GM19043 (cell line): ENCODE results near the gene MVD.
"Not testable (repeated sequence)": the region's sequence is repeated elsewhere in the genome, so short reads cannot be mapped to it uniquely, and the experiment has no call there.

Source experiments
- ATAC-seq: cut with Tn5 transposase; IDR thresholded peaks from one replicate; pipeline ENCODE4 v1.9.1; 2021; ENCODE audit warnings: low read depth; ENCODE audit not compliant: unreplicated experiment

Gene MVD

DNA sequence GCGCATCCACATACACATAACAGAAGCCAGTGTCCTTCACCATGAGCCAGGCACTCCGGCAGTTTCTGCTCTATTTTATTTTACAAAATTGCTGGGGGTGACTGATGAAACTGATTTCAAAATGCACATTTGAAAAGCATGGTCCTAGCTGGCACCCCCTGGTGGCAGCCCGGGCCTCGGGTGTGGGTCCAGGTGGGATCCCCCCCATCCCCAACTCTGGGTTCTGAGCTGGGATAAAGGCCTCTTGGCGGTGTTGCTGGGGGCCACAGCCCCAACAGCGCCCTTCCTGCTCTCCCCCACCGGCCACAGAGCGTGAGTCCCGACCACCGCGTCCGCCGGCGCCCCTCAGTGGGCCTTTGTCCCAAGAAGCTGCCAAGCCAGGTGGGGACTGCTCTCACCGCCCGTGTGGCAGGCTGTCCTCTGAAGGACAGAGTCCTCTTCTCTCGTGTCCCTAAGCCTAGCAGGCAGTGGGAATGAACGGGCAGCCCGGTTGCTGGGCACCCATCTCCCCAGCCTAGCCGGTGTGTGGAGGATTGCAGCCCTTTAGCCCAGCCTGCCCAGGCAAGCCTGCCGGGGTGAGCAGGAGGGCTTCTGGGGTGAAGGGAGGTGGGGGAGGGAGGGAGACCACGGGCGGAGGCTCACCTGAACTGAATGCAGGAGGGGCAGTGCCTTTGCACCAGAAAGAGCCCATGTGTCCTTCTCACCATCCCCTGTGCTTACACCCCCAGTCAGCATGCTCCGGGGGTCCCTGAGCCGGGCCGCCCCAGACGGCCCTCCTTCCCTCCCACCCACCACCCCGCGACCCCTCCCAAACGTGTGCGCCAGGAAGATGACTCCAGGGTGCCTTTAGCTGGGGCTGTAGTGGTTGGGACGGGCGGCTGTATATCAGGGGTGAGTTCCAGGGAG is 22.5 kb upstream of the MVD start:
- no peak for ATAC-seq

DNA sequence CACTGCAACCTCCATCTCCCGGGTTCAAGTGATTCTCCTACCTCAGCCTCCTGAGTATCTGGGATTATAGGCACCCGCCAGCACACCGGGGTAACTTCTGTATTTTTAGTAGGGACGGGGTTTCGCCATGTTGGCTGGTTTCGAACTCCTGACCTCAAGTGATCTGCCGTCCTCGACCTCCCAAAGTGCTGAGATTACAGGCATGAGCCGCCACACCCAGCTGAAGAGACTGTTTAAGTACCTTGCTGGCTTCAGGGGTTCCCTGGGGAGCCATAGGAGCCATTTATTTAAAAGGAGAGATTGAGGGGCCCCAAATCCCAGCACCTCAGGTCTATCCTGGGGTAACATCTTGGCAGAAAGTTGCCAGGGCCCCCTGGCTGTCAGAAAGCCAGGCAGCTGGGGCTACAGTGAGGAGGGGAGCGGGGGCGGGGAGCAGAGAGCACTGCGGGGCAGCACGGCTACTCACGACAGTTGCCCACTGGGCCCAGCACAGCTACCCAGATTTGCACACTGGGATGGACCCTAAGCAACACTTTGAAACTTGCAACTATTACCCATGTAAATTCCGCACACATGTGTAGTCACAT is 21.8 kb upstream of the MVD start:
- no peak for ATAC-seq

DNA sequence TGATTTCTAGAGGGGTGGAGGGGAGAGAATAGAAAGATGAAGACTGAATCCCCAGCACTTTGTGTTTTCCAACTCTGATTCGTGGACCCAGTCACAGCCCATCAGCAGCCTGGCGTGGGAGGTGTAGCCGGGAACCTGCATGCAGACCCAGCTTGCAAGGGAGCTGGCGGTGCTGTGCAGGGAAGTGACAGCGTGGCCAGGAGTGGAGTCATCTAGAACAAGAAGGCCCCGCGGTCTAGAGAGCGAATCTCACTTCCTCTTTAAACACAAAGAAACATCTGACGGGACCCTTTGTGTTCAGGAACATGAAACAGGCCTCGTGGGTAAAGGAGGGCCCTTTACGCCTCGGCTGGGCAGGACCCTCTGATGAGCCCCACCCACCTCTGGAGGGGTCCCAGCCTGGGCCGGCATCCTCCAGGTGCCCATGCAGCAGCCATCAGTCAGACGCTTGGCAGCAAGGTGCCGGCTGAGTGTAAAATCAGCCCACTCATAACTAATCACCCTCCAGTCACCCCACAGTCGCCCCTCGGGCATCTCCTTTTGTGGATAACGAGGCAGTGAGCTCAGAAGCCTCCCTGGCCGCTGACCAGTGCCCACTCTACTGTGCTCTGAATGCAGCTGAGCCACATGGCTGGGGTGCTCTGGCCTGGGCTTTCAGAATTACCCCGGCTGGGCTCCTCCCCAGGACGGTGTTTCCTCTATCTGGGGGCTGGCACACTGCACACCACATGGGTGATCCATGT is 19.0 kb upstream of the MVD start:
- peak; percentile 70 for ATAC-seq

DNA sequence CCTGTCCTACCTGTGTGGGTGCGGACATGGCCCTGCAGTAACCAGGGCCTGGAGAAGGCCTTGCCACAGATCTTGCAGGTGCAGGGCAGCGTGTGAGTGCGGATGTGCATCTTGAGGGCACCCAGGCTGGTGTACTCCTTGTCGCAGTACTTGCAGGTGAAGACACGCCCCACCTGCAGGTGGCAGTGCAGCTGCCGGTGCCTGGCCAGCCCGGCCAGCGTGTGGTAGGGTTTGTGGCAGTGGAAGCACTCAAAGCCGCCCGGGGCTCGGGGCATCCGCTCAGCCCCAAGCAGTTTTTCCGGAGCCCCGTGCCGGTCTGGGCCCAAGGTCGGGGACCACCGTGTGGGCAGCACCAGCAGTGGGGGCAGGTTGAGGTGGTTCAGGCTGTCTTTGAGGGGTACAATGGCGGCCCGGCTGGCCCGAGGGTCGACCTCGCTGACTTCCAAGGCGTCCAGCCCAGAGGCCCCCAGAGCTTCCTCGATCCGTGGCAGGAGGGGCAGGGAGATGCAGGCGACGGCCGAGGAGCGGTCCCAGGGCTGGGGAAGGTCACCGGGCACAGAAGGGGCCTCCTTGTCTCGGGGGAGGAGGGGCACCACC is 18.3 kb upstream of the MVD start:
- ATAC-seq: no peak

DNA sequence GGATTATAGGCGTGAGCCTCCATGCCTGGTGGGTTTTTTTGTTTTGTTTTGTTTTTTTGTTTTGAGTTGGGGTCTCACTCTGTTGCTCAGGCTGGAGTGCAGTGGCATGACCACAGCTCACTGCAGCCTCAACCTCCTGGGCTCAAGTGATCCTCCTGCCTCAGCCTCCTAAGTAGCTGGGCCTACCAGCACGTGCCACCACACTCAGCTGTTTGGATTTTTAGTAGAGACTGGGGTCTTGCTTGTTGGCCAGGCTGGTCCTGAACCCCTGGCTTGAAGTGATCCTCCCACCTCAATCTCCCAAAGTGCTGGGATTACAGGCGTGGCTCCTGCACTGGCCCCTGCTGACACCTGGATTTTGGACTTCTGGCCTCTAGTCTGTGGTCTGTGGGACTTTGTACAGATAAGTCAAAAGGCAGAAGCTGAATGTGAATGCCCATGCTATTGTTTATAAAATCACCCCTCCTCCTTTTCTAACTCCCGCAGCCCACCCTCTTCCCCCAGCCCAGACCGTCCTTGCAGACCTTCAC is 17.7 kb upstream of the MVD start:
- no peak for ATAC-seq

DNA sequence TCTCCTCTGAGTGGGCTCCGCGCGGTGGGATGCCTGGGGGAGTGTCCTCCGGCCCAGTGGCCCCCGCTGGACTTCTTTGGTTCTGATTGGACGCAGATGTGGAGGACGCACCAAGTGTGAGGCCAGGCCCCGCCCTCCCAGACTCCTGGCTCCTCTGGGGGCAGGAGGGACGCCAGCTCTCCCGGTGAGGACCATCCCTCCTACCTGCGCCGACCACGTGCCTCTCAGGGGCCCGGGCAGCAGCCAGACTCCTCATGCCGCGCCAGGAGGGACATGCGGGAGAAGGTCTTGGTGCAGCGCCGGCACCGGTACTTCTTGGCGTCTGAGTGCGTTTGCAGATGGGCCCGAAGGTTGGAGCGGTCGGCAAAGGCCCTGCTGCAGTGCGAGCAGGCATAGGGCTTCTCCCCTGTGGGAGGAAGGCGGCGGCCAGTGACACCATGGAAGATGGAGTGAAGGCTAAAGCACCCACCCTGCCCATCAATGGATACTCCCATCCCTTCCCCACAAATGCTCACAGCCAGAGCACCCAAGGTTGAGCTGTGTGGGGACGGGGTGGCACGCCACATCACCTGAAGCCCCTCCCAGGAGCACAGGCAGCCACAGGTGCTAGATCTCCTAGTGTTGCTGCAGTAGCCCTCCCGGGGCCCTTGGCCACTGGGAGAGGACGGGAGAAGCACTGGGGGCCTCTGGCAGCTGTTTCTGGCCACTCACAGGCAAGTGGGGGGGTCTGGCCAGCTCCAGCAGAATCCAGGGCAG is 15.5 kb upstream of the MVD start:
- ATAC-seq: no peak

DNA sequence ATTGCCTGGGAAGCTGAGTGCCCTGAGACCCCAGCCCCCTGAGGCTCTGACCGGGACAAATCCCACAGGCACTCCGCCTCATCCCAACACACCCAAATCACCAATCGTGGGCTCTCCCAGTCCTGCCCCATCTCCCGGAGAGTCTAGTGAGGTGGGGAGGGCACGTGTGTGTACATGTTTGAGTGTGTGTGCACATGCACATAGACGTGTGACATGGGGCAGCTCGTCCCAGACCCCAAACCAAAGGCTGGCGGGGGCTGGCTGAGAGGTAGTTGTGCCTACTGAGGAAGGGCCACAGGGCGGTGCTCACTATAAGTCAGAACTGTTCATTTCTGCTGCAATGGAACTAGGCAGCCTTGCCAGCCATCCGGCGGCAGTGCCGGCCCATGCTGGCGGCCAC is 14.8 kb upstream of the MVD start:
- no peak for ATAC-seq

DNA sequence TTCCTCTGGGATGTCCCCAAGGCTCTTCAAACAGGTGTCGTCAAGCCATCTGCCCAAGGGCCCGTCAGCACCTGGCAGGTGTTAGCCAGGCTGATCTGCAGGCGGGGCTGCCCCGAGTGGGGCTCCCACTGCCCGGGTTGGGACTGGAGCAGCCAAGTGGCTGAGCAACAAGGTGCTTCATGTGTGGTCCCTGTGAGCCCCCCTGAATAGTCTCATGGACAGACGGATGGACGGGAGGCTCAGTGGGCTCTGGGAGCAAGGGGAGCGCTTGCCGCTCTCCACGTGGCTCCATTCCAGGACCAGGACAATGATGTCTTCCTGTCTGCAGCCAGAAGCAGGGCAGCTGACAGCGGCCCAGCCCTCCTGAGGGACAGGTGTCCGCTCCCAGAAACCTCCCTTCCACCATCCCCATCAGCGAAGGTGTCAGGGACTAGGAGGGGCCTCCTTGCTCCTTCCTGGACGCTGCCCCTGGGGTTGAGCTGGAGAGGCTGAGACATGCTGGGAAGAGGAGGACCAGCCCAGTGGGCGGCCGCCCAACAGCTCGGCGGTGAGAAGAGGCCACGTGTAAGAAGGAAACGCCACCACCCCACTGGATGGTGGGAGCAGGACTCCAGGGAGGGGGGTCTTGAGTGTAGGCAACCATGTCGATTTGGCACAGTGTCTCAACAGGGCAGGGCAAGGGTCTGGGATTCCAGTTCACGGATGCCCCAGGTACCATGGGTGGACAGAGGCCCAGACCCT is 13.8 kb upstream of the MVD start:
- ATAC-seq: no peak

DNA sequence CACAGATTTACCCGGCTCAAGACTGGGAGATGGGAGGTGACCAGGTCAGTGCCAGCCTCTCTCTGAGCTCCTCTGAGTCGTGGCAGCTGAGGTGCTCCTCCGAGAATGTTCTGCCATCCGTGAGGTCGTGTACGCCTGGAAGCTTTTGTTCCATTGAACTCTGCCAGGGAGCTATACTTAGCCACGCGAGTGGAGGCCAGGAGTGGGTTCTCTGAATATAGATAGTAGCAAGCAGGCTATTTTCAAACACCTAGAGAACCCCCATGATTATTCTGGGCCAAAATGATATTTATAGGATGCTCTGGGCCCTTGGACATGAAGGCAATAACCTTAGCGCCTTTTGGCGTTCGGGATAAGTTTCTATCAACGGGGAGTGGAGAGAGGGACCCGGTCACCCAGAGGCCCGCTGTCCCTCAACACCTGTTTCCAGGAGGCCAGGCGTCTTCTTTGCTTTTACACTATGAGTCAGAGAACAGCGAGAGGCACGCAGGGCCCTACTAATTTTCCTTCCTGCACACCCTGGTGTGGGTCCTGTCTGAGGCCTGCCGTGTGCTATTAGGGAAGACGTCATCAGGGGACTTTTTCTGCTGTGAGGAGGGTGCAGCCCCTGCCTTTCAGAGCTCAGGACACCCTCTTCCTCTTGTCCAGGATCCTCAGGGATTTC is 11.0 kb upstream of the MVD start:
- ATAC-seq: no peak

DNA sequence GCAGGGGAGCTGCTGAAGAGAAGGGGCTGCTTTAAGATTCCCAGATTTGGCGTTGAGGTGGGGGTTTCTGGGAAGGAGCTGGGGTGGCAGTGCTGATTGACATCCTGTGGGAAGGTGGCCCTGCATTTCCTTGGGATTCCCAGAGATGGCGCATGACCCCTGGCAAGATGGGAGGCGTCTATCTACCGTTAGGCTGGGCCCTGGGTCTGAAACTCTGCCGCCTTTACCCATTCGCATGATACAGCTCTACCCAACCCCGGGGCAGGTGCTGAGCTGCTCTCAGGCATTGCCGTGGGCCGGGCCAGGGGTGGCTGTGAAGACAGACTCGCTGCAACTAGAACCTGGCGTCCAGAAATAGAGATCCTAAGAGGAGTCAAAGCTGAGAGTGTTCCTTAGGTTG is 9.9 kb upstream of the MVD start:
- no peak for ATAC-seq

DNA sequence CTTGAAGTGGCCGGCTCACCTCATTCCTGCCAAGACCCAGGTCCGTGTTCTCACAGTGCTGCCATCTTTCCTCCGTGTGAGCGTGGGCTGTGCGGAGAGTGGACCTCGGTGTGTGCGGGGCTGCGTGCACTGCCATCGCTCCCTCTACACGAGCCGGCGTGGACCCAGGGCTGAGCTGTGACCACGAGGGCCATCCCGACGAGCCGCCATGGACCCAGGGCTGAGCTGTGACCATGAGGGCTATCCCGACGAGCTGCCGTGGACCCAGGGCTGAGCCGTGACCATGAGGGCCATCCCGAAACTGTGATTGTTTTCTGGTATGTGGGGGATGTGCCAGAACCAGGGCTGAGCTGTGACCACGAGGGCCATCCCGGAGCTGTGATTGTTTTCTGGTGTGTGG is 8.9 kb upstream of the MVD start:
- ATAC-seq: no peak

DNA sequence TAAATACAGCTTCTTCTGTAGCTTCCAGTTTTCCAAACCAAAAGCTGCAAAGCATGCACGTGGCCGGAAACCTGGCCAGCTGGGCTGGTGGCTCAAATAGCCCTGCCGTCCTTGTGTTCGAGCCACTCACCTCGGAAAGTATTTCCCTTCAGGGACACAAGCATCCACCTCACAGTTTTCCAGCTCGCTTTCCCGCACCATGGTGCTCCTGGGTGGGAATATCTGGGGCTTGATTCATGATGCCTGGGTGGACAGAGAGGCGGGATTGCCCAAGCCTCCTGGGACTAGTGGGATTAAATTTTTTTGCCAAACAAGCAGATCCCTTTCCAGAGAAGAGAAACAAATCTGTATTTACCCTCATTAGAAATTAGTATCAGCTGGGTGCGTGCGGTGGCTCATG is 7.1 kb upstream of the MVD start:
- no peak for ATAC-seq

DNA sequence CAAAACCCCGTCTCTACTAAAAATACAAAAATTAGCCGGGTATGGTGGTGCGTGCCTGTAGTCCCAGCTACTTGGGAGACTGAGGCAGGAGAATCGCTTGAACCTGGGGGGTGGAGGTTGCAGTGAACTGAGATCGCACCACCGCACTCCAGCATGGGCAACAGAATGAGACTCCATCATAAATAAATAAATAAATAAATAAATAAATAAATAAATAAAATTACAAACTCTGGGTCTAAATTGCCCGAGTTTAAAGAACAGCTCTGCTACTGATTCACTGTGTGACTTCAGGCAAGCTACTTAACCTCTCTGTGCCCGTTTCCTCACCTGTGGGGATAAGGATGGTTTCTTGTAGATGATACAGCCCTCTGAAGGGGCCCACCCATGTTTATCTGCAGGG is 6.6 kb upstream of the MVD start:
- ATAC-seq: not testable (repeated sequence)

DNA sequence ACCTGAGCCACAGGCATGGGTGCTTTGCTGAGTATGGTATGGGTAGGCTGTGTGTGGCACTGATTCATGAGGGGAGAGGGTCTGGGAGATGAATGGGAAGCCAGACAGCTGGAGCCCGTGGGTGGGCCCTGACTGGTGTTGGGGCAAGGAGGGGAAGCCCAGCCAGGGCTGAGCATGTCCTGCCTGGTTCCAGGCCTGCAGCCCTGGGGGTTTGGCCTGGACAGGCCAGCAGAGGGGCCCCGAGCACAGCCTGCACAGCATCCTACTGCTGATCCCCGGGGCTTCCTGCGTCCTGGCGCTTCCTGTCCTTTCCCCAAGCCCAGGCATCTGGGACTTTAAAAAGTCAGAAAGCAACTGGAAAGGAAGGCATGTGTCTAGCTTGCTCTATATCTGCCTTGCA is 4.6 kb upstream of the MVD start:
- ATAC-seq: no peak

DNA sequence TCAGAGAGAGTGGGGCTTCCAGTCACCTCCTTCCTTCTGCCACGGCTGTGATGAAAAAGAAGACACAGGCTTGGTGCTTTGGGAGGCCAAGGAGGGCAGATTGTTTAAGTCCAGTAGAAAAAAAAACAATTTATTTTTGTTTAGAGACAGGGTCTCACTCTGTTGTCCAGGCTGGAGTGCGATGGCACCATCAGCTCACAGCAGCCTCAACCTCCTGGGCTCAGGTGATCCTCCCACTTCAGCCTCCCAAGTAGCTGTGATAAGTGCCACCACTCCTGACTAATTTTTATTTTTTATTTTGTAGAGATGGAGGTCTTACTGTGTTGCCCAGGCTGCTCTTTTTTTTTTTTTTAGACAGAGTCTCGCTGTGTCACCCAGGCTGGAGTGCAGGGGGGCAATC is 2.7 kb upstream of the MVD start:
- no peak for ATAC-seq

DNA sequence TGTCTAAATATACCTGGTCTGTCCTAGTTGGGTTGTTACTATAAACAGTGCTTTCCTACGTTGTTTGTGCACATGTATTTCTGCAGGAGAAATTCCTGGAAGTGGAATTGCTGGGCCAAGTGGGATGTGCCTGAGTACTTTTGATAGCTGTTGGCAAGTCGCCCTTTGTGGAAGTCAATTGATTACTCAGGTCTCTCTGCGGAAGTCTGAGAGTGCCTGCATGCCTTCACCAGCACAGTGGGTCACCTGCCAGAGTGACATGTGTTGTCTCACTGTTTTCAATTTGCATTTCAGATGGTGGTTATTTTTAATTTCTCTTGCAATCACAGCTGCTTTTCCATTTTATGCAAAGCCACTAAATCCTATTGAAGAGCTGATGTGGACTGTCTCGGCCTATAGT is 2.3 kb upstream of the MVD start:
- ATAC-seq: no peak

DNA sequence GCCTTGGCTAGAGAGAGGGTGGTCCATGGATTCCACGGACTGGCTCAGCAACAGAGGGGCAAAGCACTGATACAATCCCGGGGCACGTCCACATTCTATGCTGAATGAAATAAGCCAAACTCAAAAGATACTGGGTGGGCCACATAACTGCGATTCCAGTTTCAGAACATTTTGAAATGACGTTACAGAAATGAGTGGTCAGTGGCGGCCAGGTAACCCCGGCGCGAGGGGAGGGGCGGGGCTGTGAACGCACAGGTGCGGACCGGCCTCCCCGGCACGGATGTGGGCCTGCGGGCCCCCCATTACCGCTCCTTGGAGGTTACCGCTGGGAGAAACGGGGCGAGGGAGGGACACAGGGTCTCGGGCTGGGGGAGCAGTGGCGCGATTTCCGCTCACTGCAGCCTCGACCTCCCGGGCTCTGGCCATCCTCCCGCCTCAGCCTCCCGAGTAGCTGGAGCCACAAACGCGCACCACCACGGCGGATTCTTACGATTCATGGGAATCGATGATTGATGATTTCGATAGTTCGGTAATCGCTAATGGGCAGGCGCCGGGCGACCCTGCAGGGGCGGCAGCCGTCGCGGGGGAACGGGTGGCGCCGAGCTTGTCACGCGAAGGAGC is 559 bp downstream of the MVD start:
- no peak for ATAC-seq

DNA sequence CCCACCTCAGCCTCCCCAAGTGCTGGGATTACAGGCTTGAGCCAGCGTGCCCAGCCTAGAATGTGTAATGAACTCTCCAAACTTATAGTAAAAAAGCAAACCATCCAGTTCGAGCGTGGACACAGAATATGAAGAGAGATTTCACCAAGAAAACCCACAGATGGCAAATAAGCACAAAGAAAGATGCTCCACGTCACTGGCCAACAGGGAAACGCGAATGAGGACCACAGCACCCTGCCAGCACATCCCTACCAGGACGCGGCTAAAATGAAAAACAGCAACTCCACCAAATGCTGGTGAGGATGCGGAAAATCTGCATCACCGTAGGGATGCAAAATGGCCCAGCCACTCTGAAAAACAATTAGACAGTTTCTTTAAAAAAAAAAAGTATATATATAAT is 1.4 kb downstream of the MVD start:
- ATAC-seq: no peak

DNA sequence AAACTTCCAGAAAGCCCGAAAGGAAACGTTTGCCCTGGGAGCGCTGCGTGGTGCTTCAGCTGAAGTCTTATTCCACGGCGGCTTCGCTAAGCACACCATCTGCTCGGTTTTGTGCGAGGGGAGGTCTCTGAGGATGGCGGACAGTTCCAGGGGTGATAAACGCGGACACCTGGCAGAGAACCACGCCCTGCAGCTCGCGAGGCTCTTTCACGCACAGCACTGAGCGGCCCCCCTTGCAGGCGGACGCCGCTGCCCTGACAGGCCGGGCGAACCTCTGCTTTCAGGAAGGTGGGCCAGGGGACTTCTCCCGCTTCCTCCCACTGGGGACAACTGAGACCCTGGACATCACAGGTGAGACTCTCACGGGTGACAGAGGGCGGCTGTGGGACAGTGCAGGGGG is 3.7 kb downstream of the MVD start:
- no peak for ATAC-seq
